Panc1 (cell line): Measurements from ENCODE around the gene SHISA9.

Experiments
- POLR2AphosphoS5 ChIP-seq: IDR thresholded peaks from 2 replicates; pipeline ENCODE4 v1.6.1; 2012; ENCODE audit warnings: mild to moderate bottlenecking, low read depth, low read length, moderate library complexity
- SIN3A ChIP-seq: IDR thresholded peaks from 2 replicates; pipeline ENCODE4 v1.6.1; 2012; ENCODE audit warnings: low read depth, mild to moderate bottlenecking, low read length, moderate library complexity, borderline replicate concordance; ENCODE audit not compliant: insufficient read depth
- TF ChIP-seq, protein P1 (sequence below): fragments of 450-650 bp; IDR thresholded peaks from 2 replicates; pipeline ENCODE4 v1.5.1; 2017; ENCODE audit warnings: mild to moderate bottlenecking
- TF ChIP-seq, protein P2 (sequence below), 2 experiments: IDR thresholded peaks; 2 replicates each; pipeline ENCODE4 v1.6.1; 2011 to 2012; ENCODE audit warnings: low read depth in 2 of 2, control low read depth in 1 of 2, low read length in 1 of 2, mild to moderate bottlenecking in 1 of 2, moderate library complexity in 1 of 2; ENCODE audit not compliant: insufficient read depth in 1 of 2

DNA sequence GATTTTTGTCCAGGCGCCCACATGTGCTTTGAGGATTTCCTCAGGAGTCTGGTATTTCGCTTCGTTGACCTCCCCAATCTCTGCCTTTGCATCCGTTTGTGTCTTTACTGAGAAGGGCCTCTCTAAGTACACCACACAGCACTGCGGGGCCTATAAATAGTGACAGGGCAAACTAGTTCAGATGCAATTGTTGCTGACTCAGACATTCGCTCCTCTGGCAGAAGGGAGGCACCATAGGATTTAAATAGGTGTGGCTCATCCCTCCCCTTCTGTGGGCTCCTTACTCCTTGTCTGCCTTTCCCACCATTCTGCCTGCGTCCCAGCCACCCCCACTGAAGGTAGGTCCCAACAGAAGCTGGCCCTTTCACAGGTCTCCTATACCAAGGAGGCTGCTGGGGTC lies 192.3 kb downstream of the SHISA9 start:
- TF ChIP-seq, protein P1, sequence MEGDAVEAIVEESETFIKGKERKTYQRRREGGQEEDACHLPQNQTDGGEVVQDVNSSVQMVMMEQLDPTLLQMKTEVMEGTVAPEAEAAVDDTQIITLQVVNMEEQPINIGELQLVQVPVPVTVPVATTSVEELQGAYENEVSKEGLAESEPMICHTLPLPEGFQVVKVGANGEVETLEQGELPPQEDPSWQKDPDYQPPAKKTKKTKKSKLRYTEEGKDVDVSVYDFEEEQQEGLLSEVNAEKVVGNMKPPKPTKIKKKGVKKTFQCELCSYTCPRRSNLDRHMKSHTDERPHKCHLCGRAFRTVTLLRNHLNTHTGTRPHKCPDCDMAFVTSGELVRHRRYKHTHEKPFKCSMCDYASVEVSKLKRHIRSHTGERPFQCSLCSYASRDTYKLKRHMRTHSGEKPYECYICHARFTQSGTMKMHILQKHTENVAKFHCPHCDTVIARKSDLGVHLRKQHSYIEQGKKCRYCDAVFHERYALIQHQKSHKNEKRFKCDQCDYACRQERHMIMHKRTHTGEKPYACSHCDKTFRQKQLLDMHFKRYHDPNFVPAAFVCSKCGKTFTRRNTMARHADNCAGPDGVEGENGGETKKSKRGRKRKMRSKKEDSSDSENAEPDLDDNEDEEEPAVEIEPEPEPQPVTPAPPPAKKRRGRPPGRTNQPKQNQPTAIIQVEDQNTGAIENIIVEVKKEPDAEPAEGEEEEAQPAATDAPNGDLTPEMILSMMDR = no peak
- no peak for TF ChIP-seq SIN3A
- no peak for TF ChIP-seq POLR2AphosphoS5
- TF ChIP-seq, protein P2, sequence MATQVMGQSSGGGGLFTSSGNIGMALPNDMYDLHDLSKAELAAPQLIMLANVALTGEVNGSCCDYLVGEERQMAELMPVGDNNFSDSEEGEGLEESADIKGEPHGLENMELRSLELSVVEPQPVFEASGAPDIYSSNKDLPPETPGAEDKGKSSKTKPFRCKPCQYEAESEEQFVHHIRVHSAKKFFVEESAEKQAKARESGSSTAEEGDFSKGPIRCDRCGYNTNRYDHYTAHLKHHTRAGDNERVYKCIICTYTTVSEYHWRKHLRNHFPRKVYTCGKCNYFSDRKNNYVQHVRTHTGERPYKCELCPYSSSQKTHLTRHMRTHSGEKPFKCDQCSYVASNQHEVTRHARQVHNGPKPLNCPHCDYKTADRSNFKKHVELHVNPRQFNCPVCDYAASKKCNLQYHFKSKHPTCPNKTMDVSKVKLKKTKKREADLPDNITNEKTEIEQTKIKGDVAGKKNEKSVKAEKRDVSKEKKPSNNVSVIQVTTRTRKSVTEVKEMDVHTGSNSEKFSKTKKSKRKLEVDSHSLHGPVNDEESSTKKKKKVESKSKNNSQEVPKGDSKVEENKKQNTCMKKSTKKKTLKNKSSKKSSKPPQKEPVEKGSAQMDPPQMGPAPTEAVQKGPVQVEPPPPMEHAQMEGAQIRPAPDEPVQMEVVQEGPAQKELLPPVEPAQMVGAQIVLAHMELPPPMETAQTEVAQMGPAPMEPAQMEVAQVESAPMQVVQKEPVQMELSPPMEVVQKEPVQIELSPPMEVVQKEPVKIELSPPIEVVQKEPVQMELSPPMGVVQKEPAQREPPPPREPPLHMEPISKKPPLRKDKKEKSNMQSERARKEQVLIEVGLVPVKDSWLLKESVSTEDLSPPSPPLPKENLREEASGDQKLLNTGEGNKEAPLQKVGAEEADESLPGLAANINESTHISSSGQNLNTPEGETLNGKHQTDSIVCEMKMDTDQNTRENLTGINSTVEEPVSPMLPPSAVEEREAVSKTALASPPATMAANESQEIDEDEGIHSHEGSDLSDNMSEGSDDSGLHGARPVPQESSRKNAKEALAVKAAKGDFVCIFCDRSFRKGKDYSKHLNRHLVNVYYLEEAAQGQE (IDR thresholded peaks at IDR 0.05; ENCODE audit: insufficient read depth in 1 of 2, low read depth in 2 of 2, low read length in 1 of 2) = no peak
